Measurements from ENCODE around the gene PTCD2.

GRCh38 chr5:72402381-72402890 lies 82.3 kb downstream of the PTCD2 start:
- TF ChIP-seq CTCF (conservative IDR thresholded peaks at IDR 0.05 in 1 of 2, IDR thresholded peaks at IDR 0.05 in 1 of 2; ENCODE audit: low read depth in 1 of 2, low read length in 2 of 2) (no peak), EZH2 (IDR thresholded peaks at IDR 0.05; ENCODE audit: low read length, missing control alignments) (no peak)
